SK-N-SH (cell line): ENCODE measurements around the gene TMEM80. TPM values are rescaled to one million over a fixed set of nuclear protein-coding genes. Genes with fewer than 3 reads are reported as not detected.

Source experiments
- CTCF ChIA-PET: fragments of 300-600, 350-600 bp; formaldehyde crosslinking; extraction: SDS; loops from one replicate; lab custom pipeline; 2021; lab: Yijun Ruan, JAX
- POLR2A ChIA-PET: fragments of 350-600 bp; sonication (Branson Sonifier 250); formaldehyde crosslinking; extraction: SDS; loops from one replicate; lab custom pipeline; 2020; ENCODE audit warnings: antibody characterized with exemption, inconsistent platforms; lab: Yijun Ruan, JAX
- DNase-seq: peaks from one replicate; pipeline ENCODE4 v3.0.0; 2012
- H2AFZ ChIP-seq: fragments of 200-600 bp; sonication (generic); 2 replicates; pipeline ENCODE4 v1.8.1; 2016; ENCODE audit warnings: antibody characterized with exemption, mild to moderate bottlenecking, low read depth
- H3F3A ChIP-seq: fragments of 200-600 bp; sonication (generic); replicated peaks from 2 replicates; pipeline ENCODE3; 2016; ENCODE audit warnings: antibody characterized with exemption, mild to moderate bottlenecking; ENCODE audit not compliant: insufficient read depth
- H3K27ac ChIP-seq, 2 experiments: fragments of 200-500 bp in 1 of 2; fragments of 200-600 bp in 1 of 2; sonication (Bioruptor generic) in 1 of 2; sonication (generic), shearing (Covaris generic) in 1 of 2; 2 replicates each; pipeline versions ENCODE4 v1.5.1 to v1.6.1; 2014 to 2016; ENCODE audit warnings: low read depth in 2 of 2, inconsistent platforms in 1 of 2, low read length in 1 of 2, mild to moderate bottlenecking in 1 of 2, mixed read lengths in 1 of 2
- H3K27me3 ChIP-seq: fragments of 200-600 bp; sonication (generic), shearing (Covaris generic); 2 replicates; pipeline ENCODE4 v1.6.1; 2016; ENCODE audit warnings: mixed run types; ENCODE audit not compliant: insufficient read depth
- H3K36me3 ChIP-seq, 2 experiments: fragments of 200-500 bp in 1 of 2; fragments of 200-600 bp in 1 of 2; sonication (Bioruptor generic) in 1 of 2; sonication (generic) in 1 of 2; replicated peaks in 1 of 2; 2 replicates each; pipeline versions ENCODE3 to v1.5.1; 2014 to 2016; ENCODE audit warnings: low read length in 1 of 2, mild to moderate bottlenecking in 1 of 2; ENCODE audit not compliant: insufficient read depth in 2 of 2, control insufficient read depth in 1 of 2
- H3K4me1 ChIP-seq, 2 experiments: fragments of 200-500 bp in 1 of 2; fragments of 200-600 bp in 1 of 2; sonication (Bioruptor generic) in 1 of 2; sonication (generic), shearing (Covaris generic) in 1 of 2; 2 replicates each; pipeline versions ENCODE4 v1.5.1 to v1.6.1; 2014 to 2016; ENCODE audit warnings: low read depth in 1 of 2, low read length in 1 of 2, mixed run types in 1 of 2; ENCODE audit not compliant: insufficient read depth in 2 of 2, control insufficient read depth in 1 of 2
- H3K4me2 ChIP-seq: fragments of 200-600 bp; sonication (generic), shearing (Covaris generic); 2 replicates; pipeline ENCODE4 v1.6.1; 2017; ENCODE audit warnings: mixed run types
- H3K4me3 ChIP-seq, 2 experiments: fragments of 200-500 bp in 1 of 2; fragments of 200-600 bp in 1 of 2; sonication (Bioruptor generic) in 1 of 2; sonication (generic), shearing (Covaris generic) in 1 of 2; 2 replicates each; pipeline versions ENCODE4 v1.5.1 to v1.8.1; 2014 to 2016; ENCODE audit warnings: low read depth in 2 of 2, inconsistent platforms in 1 of 2, low read length in 1 of 2, mild to moderate bottlenecking in 1 of 2, mixed read lengths in 1 of 2, moderate library complexity in 1 of 2
- H3K79me2 ChIP-seq: fragments of 200-600 bp; sonication (generic); 2 replicates; pipeline ENCODE4 v1.8.1; 2017; ENCODE audit warnings: mild to moderate bottlenecking; ENCODE audit not compliant: insufficient read depth
- H3K9ac ChIP-seq: fragments of 200-600 bp; sonication (generic); 2 replicates; pipeline ENCODE4 v1.6.1; 2017; ENCODE audit warnings: mixed run types
- H3K9me2 ChIP-seq: fragments of 200-600 bp; sonication (generic); 2 replicates; pipeline ENCODE4 v1.6.1; 2017; ENCODE audit warnings: mixed run types
- H3K9me3 ChIP-seq: fragments of 200-600 bp; sonication (generic); 2 replicates; pipeline ENCODE4 v1.6.1; 2017; ENCODE audit warnings: mixed run types, mild to moderate bottlenecking, moderate library complexity
- H4K20me1 ChIP-seq: fragments of 200-600 bp; sonication (generic); 2 replicates; pipeline ENCODE4 v1.6.1; 2017; ENCODE audit warnings: mild to moderate bottlenecking, mixed run types; ENCODE audit not compliant: insufficient read depth
- CTCF ChIP-seq: fragments of 200-600 bp; sonication (generic); IDR thresholded peaks from 2 replicates; pipeline ENCODE4 v1.6.1; 2017; ENCODE audit warnings: antibody characterized with exemption, mild to moderate bottlenecking, moderate library complexity
- ELF1 ChIP-seq: IDR thresholded peaks from 2 replicates; pipeline ENCODE4 v1.4.0; 2012
- GABPA ChIP-seq: IDR thresholded peaks from 2 replicates; pipeline ENCODE4 v1.4.0; 2012; ENCODE audit warnings: low read depth, mild to moderate bottlenecking
- JUND ChIP-seq: IDR thresholded peaks from 2 replicates; pipeline ENCODE4 v1.4.0; 2012
- MAX ChIP-seq: IDR thresholded peaks from 2 replicates; pipeline ENCODE4 v1.4.0; 2012; ENCODE audit warnings: low read depth
- MXI1 ChIP-seq: IDR thresholded peaks from 2 replicates; pipeline ENCODE4 v1.6.1; 2012; ENCODE audit warnings: mild to moderate bottlenecking, low read depth, low read length, improper control_type of control experiment
- NFIC ChIP-seq: IDR thresholded peaks from 2 replicates; pipeline ENCODE4 v1.4.0; 2012; ENCODE audit warnings: borderline replicate concordance
- PBX3 ChIP-seq: IDR thresholded peaks from 2 replicates; pipeline ENCODE4; 2012
- POLR2AphosphoS5 ChIP-seq: IDR thresholded peaks from 2 replicates; pipeline ENCODE4 v1.6.1; 2012; ENCODE audit warnings: low read depth, low read length
- RFX5 ChIP-seq: IDR thresholded peaks from 2 replicates; pipeline ENCODE4 v1.6.1; 2012; ENCODE audit warnings: mild to moderate bottlenecking, improper control_type of control experiment, low read length
- SIN3A ChIP-seq: IDR thresholded peaks from 2 replicates; pipeline ENCODE4 v1.6.1; 2012; ENCODE audit warnings: low read depth, mild to moderate bottlenecking, low read length, moderate library complexity, borderline replicate concordance
- TCF12 ChIP-seq: IDR thresholded peaks from 2 replicates; pipeline ENCODE4 v1.4.0; 2012
- TEAD4 ChIP-seq: IDR thresholded peaks from 2 replicates; pipeline ENCODE4 v1.4.0; 2012; ENCODE audit warnings: mild to moderate bottlenecking, borderline replicate concordance; ENCODE audit not compliant: insufficient read depth
- YY1 ChIP-seq: IDR thresholded peaks from 2 replicates; pipeline ENCODE4 v1.4.0; 2012; ENCODE audit warnings: low read depth, mild to moderate bottlenecking
- WGBS: methylation state at CpG from one replicate; pipeline ENCODE4 v1.1.6; 2017; ENCODE audit warnings: low lambda C conversion rate; 5-methylcytosine and 5-hydroxymethylcytosine counted together
- polyA plus RNA-seq, 3 experiments: library from polyadenylated mRNA; depleted of rRNA; stranded (reverse); fragments of >200 nt; gene quantifications; 2 replicates each; pipeline ENCODE4 v1.2.3, GENCODE V29; 2012
- TF ChIP-seq, protein P1 (sequence below): IDR thresholded peaks from 2 replicates; pipeline ENCODE4 v1.4.0; 2012; ENCODE audit warnings: low read depth, borderline replicate concordance

TMEM80 gene
- polyA plus RNA-seq, 1 of the 3 experiments (the other 2 are of a cell fraction) = 40.4 TPM

DNA sequence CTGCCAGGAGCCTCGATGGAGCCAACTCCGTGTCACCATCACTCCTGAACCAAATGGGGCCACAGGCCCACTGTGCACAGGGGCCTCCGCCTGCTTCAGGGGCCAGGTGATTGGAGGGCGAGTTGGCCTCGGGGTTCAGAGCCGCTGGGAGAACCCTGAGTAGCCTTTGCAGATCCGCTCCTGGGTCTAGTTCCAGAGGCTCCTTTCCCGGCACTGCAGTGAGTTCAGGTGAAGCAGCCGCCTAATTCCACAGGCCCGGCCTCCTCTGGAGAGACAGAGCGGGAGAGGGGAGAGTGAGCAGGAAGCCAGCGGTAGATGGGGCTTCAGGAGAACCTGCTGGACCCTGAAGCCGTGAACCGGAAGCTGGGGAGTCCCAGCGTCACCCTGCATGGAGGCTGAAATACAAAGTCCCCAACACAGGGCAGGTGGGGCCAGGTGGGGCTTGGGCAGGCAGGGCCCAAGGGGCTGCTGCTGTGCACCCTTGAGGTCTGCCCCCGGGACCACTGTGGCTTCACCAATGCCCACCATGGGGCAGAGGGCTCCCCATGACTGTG is 36.0 kb upstream of the TMEM80 start:
- Histone ChIP-seq H3K4me2 (no peak overlapping the region), H3K9me3 (no peaks in the 10 kb centered on the region), H4K20me1 (0 out of 2 replicates have a peak, but pooled peaks cover 4% of the 10 kb centered on the region), H3K4me3 (no peak overlapping the region), H3F3A (no peaks in the 10 kb centered on the region), H3K36me3 (peaks cover 3 to 35% of the 10 kb centered on the region in 2 experiments), H3K9me2 (no peaks in the 10 kb centered on the region), H3K27ac (no peak overlapping the region), H3K79me2 (no peaks in the 10 kb centered on the region), H3K9ac (no peak overlapping the region), H3K27me3 (no peaks in the 10 kb centered on the region), H3K4me1 (no peaks in the 10 kb centered on the region), H2AFZ (no peak overlapping the region)
- 93% methylated on average over 13 of the region's 16 CpGs for WGBS
- CTCF ChIA-PET = interaction anchor here (0.7 to 13.1 kb wide), 3 partner anchors 10 to 184 kb away, joined by 3 to 150 read pairs (median 3); no protein-coding TSS in a partner anchor
- POLR2A ChIA-PET = no interaction called here
- DNase-seq = no peak
- TF ChIP-seq MAX (no peak), TEAD4 (no peak), NFIC (no peak), GABPA (no peak), MXI1 (no peak)
- TF ChIP-seq, protein P1, sequence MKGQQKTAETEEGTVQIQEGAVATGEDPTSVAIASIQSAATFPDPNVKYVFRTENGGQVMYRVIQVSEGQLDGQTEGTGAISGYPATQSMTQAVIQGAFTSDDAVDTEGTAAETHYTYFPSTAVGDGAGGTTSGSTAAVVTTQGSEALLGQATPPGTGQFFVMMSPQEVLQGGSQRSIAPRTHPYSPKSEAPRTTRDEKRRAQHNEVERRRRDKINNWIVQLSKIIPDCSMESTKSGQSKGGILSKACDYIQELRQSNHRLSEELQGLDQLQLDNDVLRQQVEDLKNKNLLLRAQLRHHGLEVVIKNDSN = no peak

DNA sequence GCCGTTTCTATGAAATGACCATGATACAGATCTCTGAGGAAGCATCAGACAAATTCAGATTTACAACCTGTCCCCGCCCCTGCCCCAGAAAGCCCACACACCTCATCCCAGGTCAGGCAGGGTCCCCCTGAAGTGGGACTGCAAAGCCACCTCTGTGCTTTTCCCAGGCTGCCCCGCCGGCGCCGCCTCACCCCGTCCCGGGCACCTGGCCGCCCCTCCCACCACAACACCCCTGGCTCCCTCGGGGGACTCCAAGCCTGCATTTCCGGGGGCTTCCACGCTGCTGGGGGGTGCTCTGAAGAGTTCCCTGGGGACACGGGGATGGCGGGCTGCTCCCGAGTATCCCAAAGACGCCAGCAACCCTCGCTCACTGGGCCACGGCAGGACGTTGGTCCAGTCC is 35.3 kb upstream of the TMEM80 start:
- CTCF ChIA-PET = interaction anchor here (0.7 to 13.1 kb wide), 3 partner anchors 9 to 185 kb away, joined by 3 to 150 read pairs (median 3); no protein-coding TSS in a partner anchor

More for the DNA sequence above, 35.3 kb upstream of the TMEM80 start:
- no peak for DNase-seq
- no peaks in the 10 kb centered on the region for H3K9me2 ChIP-seq
- no peak overlapping the region for H3K4me3 ChIP-seq
- H4K20me1 ChIP-seq = 0 out of 2 replicates have a peak, but pooled peaks cover 4% of the 10 kb centered on the region
- H3K79me2 ChIP-seq = no peaks in the 10 kb centered on the region
- H3K9ac ChIP-seq = no peak overlapping the region
- no peak overlapping the region for H3K4me2 ChIP-seq
- POLR2A ChIA-PET = no interaction called here
- H3K27ac ChIP-seq = no peak overlapping the region
- peaks cover 3 to 35% of the 10 kb centered on the region in 2 experiments for H3K36me3 ChIP-seq
- H3K9me3 ChIP-seq = no peaks in the 10 kb centered on the region
- no peaks in the 10 kb centered on the region for H3F3A ChIP-seq
- no peaks in the 10 kb centered on the region for H3K27me3 ChIP-seq
- no peaks in the 10 kb centered on the region for H3K4me1 ChIP-seq
- no peak for TF ChIP-seq YY1
- no peak for TF ChIP-seq MXI1
- TF ChIP-seq SIN3A = no peak
- no peak for TF ChIP-seq RFX5
- TF ChIP-seq, protein P1 = no peak
- TF ChIP-seq JUND = no peak
- no peak for TF ChIP-seq TCF12
- no peak for TF ChIP-seq NFIC
- TF ChIP-seq ELF1 = no peak
- TF ChIP-seq MAX = no peak
- no peak for TF ChIP-seq CTCF
- TF ChIP-seq PBX3 = no peak
- TF ChIP-seq POLR2AphosphoS5 = no peak
- WGBS = 82% methylated on average over 10 of the region's 19 CpGs
- H2AFZ ChIP-seq = no peak overlapping the region
